Umbilical cord (tissue), 2 donors: ENCODE data around the gene BOD1. TPM values are rescaled to one million over a fixed set of nuclear protein-coding genes. Genes with fewer than 3 reads are reported as not detected.

Experiments used
- DNase-seq: peaks from one replicate; pipeline ENCODE4 v3.0.0-alpha.2; 2015; ENCODE audit warnings: low spot score
- total RNA-seq: library from RNA; depleted of rRNA; stranded (reverse); fragments of >200 nt; gene quantifications from one replicate; pipeline ENCODE4 v1.2.3, GENCODE V29; 2014; ENCODE audit warnings: low replicate concordance; ENCODE audit not compliant: insufficient read depth

BOD1 gene
- 51.3 TPM for total RNA-seq

DNA sequence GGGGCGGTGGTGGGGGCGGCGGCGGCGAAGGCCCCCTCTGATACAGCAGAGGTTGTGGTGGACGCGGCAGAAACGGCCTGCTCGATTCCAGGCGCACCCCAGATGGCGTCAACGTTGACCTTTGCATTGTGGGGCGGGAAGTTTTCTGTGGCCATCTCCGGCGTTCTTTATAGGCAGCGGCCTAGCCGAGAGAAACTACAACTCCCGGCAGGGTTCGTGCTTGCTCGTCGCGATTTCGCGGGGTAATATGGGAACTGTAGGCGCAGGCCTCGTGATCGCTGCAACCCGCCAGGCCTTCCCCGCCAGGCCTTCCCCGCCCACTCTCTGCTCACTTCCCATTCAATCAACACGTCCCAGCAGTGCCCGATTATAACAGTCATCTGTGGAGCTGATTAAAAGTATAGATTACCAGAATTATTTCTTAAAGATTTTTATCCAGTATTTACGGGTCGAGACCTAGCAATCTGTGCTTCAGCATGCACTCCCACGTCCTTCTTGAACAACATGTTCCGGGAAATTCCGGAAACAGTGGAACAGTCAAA lies at the start of gene BOD1:
Gene BOD1, minus strand, starts transcription at position 74 of the 542 bp plus-strand sequence. CDS start 214 bp downstream, outside the sequence.
- DNase-seq: peak; percentile 99

GRCh38 chr5:173665326-173665725 lies 48.9 kb upstream of the BOD1 start:
- no peak for DNase-seq

DNA sequence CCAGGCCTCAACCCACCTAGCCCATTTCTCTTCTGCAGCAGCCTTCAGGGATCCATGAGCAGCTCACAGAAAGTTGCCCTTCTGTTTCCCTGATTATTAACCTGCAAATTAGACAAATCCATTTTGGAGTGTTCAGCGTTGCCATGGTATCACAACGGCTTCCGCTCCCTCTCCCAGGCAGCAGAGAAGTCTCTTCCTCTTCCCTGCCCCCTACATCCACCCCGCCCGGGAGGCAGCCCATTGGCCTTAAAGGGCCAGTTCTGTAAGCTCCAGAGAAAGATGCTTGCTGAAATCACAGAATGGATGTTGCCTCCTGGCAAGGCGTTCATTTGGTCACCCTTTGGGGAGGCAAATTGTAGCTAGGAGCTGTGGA lies 47.7 kb upstream of the BOD1 start:
- peak; percentile 22 for DNase-seq

- no peak for DNase-seq
Measured at GRCh38 chr5:173663352-173664153, 47.1 kb upstream of the BOD1 start.

GRCh38 chr5:173662581-173663351 lies 46.3 kb upstream of the BOD1 start:
- DNase-seq: no peak

DNA sequence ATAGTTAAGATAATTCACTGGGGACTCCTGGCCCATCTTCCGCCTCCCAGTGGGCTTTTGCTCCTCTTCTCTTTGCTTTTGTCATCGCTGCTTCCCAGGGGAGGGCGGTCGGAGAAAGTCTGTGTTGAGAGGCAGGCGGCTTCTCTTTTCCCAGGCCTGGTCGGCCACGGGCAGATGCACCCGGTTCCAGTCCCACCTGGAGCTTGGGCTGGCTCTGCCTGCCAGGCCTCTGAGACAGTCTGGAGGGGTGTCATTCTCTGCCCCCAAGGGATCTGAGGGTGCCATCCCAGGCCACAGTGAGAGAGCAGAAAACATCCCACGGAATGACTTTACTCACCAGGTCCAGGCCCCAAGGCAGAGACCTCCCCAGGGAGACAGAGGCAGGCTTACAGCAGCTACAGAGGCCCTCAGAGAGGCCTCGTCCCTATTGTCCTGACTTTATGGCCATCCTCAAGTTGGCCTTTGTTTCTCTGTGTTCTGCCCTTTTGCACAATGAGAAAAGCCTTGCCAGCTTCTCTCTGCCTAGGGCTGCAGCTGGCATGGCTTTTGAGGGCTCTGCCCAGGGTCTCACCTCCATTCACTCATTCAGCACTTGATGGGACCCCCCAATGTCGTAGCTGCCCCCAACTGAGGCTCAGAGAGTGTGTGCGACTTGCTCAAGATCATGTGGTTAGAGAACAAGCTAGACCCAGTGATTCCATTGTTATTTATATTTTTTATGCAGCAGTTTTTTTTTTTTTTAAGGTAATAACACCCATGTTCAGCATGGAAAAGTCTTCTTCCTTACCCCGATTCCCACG lies 44.2 kb upstream of the BOD1 start:
- DNase-seq: no peak

- DNase-seq: no peak
Measured at GRCh38 chr5:173659423-173659822, 43.0 kb upstream of the BOD1 start.

- no peak for DNase-seq
Measured at GRCh38 chr5:173657741-173658356, 41.4 kb upstream of the BOD1 start.

- DNase-seq: no peak
Measured at GRCh38 chr5:173655196-173655797, 38.8 kb upstream of the BOD1 start.

- DNase-seq: no peak
Measured at GRCh38 chr5:173653822-173654523, 37.5 kb upstream of the BOD1 start.

DNA sequence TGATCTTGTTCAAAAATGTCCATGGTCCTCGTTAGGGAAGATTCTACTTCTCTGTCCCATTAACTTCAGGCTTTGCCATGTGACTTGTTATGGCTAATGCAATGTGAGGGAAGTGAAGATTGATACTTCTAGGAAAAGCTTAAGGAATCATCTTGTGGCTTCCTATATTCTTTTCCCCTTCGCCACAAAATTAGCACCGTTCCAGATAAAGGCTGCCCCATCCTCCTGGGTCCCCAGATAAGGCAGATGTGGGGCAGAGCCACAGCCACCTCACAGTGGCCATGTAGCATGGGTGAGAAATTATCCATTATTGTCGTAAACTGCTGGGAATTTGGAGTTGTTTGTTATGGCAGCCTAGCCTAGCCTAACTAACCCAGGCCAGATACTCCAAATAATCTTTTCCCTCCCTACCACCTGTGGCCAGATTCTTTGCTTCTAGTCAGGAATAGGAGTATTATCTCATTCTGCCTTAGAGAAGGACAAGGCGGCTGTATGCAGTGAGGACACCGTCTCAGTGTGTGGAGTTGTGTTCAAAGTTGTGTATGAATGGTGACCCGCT lies 31.9 kb upstream of the BOD1 start:
- no peak for DNase-seq

DNA sequence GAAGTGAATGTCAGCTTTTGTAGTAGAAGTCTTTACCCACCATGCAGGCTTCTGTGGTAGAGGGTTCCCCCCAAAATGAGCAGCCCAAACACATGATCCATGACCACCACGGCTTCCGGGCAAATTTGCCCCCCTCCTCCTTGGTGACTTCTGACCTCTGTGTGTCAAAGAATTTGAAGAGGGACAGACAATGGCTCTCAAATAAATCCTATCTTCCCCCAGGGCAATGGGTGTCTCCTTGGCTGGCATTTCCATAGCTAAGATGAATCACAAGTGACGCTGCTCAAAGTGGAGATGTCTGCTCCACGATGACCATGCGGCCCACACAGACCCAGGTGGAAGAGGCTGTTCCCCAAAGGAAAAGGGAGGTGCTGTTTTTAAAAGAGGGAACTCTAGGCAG lies 30.2 kb upstream of the BOD1 start:
- no peak for DNase-seq

DNA sequence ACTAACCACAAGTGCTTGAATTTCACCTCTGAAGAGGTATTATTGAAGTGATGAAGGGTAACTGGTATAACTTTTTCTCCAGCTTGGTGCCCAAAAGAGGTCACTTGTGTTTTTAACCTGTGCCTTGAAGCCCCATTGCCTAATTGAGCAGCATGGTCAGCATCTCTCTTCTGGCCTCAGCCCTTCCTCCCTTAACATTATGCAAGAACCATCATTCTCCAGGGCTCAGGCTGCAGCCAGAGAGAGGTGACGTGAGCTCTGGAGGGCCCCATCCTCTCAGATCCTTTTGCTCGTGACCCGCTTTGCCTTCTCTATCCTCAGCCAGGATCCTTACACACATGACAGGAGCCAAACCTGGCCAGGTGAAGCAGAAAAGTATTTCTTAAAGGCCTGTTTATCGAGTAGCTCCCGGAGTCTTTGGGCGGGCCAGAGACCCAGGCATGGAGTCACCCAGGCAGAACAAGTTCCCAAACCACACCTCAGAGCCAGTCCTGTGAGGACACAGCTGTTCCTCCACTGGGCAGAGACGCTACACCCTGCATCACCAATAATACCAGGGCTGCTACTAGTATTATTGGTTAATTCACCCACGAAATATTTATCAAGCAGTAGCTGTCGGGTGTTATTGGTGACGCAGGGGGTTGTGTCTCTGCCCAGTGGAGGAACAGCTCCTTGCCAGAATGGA lies 29.6 kb upstream of the BOD1 start:
- DNase-seq: peak; percentile 40

DNA sequence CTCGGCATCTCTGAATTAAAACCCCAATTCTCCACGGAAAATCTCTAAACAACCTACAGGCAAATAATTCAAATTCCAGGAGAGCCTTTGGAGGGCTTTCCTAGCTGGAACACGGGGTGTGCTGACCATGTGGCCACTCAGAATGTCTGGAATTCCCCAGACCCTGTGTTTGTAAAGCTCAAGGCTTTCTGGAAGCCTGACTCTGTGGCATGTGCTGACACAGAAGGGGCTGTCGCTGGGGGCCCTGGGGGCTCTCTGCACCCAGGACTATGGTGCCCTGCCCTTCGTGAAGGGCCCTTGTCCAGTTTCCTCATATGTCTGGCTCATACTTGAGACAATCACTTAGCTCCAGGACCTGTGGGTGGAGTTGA lies 29.0 kb upstream of the BOD1 start:
- DNase-seq: peak; percentile 54

DNA sequence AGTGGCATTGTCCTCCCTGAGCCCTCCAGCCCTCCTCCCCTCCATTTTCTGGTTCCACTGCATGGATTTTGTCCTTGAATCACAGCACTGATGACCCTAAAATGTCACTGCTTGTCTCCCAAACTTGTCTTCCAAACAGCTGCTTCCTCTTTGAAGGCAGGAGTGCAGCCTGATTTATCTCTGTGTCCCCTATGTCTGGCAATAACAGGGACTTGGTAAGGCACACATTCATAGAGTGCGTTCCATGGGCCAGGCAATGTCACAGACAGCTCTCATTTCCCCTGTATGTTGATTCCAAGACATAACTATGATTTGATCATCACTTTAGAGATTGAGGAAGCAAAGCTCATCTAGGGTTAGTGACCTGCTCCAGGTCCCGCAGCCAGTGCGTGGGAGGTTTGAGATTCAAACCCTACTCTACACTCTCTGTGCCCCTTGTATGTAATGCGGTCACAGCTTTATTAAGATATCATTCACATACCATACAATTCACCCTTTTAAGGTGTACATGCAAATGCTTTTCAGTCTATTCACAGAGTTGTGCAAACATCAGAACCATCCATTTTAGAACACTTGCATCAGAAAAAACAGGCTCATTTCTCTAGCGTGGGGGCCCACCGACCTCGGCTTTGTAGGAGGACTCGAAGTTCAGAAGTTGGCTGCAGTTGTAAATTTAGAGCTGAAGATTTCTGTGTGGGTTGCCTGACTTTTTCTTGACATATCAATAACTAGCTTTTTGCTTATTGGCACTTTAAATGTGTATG lies 28.4 kb upstream of the BOD1 start:
- DNase-seq: no peak

DNA sequence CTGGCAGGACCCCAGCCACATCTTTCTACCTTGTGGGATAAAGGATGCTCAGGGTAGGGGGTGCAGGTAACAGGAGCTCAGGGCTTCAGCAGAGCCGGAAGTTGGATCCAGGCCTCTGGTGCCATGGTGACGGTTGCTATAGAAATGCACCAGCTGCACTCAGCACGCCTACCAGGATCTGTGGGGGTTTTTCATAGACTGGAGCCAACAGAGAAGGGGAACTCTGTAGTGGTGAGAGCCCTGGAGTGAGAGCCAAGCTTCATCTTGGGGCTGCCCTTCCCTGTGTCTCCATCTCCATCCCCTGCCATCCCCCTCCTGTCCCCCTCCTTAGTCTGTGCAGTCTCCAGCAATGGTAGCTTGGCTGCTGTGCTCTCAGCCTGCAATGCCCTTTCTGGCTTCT lies 27.5 kb upstream of the BOD1 start:
- DNase-seq: peak; percentile 21

GRCh38 chr5:173642895-173643481 lies 26.5 kb upstream of the BOD1 start:
- no peak for DNase-seq

GRCh38 chr5:173642191-173642816 lies 25.9 kb upstream of the BOD1 start:
- no peak for DNase-seq
